NB4 (cell line): Measurements from ENCODE around the gene SOX8.

Source experiments
- CTCF ChIP-seq: IDR thresholded peaks from one replicate; pipeline ENCODE4 v1.5.1; 2012; ENCODE audit warnings: low read depth, low read length
- MYC ChIP-seq: IDR thresholded peaks from 2 replicates; pipeline ENCODE4 v1.6.1; 2011; ENCODE audit warnings: low read depth, low read length
- POLR2A ChIP-seq: IDR thresholded peaks from 2 replicates; pipeline ENCODE4 v1.6.1; 2011; ENCODE audit warnings: mild to moderate bottlenecking; ENCODE audit not compliant: insufficient read length; ENCODE audit errors: extremely low read depth
- TF ChIP-seq, protein P1 (sequence below): IDR thresholded peaks from 2 replicates; pipeline ENCODE4 v1.6.1; 2011; ENCODE audit warnings: low read depth, low read length

DNA sequence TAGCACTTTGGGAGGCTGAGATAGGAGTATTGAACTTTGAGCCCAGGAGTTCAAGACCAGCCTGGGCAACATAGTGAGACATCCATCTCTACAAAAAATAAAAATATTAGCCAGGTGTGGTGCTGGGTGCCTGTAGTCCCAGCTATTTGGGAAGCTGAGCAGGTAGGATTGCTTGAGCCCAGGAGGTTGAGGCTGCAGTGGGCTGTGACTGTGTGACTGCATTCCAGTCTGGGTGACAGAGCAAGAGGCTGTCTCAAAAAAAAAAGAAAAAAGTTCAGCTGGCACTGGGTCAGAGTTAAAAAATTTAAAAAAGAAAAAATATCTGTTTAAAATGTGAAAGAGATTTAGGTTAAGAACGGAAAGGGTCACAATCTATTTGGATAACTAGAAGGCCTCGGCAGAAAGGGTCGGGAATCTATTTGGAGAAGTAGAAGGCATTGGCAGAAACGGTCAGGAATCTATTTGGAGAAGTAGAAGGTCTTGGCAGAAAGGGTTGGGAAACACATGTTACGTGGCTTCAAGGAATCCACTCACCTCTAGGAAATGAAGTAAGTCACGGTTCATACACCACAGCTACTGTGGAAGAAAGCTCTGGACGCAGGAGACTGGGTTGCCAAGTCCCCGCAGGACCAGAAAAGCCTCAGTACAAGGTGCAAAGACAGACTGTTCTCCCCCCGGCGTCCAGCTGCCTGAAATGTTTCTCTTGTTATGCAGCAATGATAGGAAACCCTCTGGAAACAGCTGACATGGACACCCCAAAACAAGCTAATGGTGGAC, 36.1 kb upstream of the SOX8 start:
- TF ChIP-seq POLR2A = no peak
- no peak for TF ChIP-seq CTCF
- no peak for TF ChIP-seq MYC
- TF ChIP-seq, protein P1, sequence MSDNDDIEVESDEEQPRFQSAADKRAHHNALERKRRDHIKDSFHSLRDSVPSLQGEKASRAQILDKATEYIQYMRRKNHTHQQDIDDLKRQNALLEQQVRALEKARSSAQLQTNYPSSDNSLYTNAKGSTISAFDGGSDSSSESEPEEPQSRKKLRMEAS = no peak
